Skeletal muscle tissue (tissue), 4 donors: ENCODE data around the gene NME1. TPM values are rescaled to one million over a fixed set of nuclear protein-coding genes. Genes with fewer than 3 reads are reported as not detected.
A peak's percentile ranks its signal among the peaks of the same experiment; 100 is the strongest.

ENCODE experiments used
- H3K27ac ChIP-seq: one replicate; pipeline ENCODE4 v1.7.0; 2013; ENCODE audit warnings: mild to moderate bottlenecking, low read depth, low read length, inconsistent platforms
- H3K27me3 ChIP-seq, 3 donors: one replicate each; pipeline ENCODE4 v1.7.0; 2013; ENCODE audit warnings: low read length in 3 of 3; ENCODE audit not compliant: control insufficient read depth in 3 of 3, insufficient read depth in 3 of 3
- H3K36me3 ChIP-seq, 3 donors: one replicate each; pipeline ENCODE4 v1.7.0; 2013; ENCODE audit warnings: low read length in 3 of 3; ENCODE audit not compliant: control insufficient read depth in 3 of 3, insufficient read depth in 3 of 3
- H3K4me1 ChIP-seq, 3 donors: one replicate each; pipeline ENCODE4 v1.7.0; 2013; ENCODE audit warnings: low read length in 3 of 3, mild to moderate bottlenecking in 3 of 3; ENCODE audit not compliant: control insufficient read depth in 3 of 3, insufficient read depth in 3 of 3
- H3K4me3 ChIP-seq, 3 donors: one replicate each; pipeline ENCODE4 v1.7.0; 2013; ENCODE audit warnings: low read length in 3 of 3
- H3K9ac ChIP-seq, 3 donors: one replicate each; pipeline ENCODE4 v1.7.0; 2013; ENCODE audit warnings: low read length in 3 of 3, mild to moderate bottlenecking in 3 of 3, moderate library complexity in 2 of 3, low read depth in 1 of 3
- H3K9me3 ChIP-seq, 3 donors: one replicate each; pipeline ENCODE4 v1.7.0; 2013; ENCODE audit warnings: low read length in 3 of 3; ENCODE audit not compliant: control insufficient read depth in 3 of 3
- total RNA-seq: library from RNA; depleted of rRNA; stranded (reverse); fragments of >200 nt; gene quantifications from one replicate; pipeline ENCODE4 v1.2.3, GENCODE V29; 2014
- donor health status: Osteomylitis.

The NME1 gene
- total RNA-seq, 1 donor from 2014 or later, result 44.9 TPM

DNA sequence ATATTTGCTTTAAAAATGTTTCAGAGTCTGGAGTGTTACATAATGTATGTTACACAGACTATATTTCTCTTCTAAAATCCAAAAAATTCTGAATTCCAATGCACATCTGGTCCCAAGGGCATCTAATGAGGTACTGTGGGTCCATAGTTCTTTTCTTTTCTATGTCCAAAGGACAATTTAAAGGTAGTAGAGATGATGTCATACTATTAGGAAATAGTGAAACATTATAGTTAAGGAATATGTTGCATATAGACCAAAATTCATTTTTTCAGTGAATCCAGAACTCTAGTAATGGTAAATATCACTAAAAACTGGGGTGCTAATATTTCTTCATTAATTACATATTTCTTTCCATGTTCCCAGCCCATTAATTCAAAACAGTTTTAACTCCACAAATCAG lies 35.8 kb downstream of the NME1 start:
- no peak overlapping the region for H3K4me3 ChIP-seq
- H3K9me3 ChIP-seq, result no peaks in the 10 kb centered on the region
- peaks cover 16 to 42% (median 30%) of the 10 kb centered on the region in 3 donors for H3K36me3 ChIP-seq
- no peak overlapping the region for H3K9ac ChIP-seq
- no peaks in the 10 kb centered on the region for H3K4me1 ChIP-seq
- H3K27me3 ChIP-seq, result no peaks in the 10 kb centered on the region
- no peak overlapping the region for H3K27ac ChIP-seq

DNA sequence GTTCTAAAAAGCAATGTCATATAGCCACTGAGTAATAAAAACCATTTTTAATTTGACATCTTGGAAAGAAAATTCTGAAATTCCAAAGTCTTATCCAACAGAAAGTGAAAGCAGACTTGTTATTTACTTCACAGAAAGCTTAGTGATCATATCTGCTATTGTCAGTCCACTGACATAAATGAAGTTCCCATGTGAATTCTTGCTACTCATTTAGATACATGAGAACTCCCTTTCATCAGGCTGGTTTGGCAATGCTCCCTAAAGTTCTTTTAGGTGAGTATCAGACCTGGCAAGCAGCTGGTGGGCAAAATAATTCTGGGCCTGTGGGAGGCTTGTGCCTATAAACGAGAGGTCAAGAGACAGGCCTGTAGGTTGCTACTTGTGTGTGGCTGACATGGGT lies 36.3 kb downstream of the NME1 start:
- Histone ChIP-seq H3K27ac (peak overlapping the region; percentile 15), H3K4me1 (no peaks in the 10 kb centered on the region), H3K27me3 (no peaks in the 10 kb centered on the region), H3K9me3 (no peaks in the 10 kb centered on the region), H3K36me3 (peaks cover 16 to 44% (median 35%) of the 10 kb centered on the region in 3 donors), H3K4me3 (no peak overlapping the region), H3K9ac (no peak overlapping the region)

DNA sequence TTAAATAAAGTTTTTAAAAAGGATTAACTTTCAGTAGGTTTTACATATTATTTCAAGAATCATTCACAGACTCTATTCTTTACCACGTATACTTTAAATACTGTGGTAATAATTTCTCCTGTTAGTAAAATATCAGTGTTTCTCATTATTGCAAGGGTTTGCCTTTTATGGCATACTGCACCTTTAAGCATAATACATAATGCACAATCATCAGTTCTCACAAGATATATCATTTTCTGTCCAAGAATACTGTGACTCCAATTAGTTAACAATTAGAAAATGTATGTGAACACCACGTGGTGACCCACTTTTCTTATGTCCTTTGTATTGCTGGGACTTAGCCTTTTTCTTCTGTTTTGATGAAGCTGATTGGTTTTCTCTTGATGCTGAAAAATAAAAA lies 38.5 kb downstream of the NME1 start:
- Histone ChIP-seq H3K36me3 (peaks cover 16 to 44% (median 38%) of the 10 kb centered on the region in 3 donors), H3K4me1 (no peaks in the 10 kb centered on the region), H3K9me3 (no peaks in the 10 kb centered on the region), H3K9ac (no peak overlapping the region), H3K27ac (no peak overlapping the region), H3K4me3 (no peak overlapping the region), H3K27me3 (no peaks in the 10 kb centered on the region)

DNA sequence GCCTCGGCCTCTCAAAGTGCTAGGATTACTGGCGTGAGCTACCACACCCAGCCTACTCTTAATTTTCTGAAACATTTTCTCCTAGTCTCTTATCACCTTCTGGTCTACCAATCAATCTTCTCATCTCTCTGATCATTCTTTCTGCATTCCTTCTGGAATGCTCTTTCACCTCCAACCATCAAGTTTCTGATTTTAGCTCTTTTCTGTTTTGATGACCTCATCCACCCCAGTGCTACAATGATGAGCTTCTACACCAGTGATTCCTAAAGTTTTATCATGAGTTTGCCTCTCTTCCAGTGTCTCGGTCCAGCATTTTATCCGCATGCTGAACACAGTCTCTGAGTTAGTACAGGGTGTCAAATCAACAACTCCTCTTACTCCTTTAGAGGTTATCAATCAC lies 44.4 kb downstream of the NME1 start:
- Histone ChIP-seq H3K9ac (no peak overlapping the region), H3K36me3 (peaks cover 31 to 70% (median 59%) of the 10 kb centered on the region in 3 donors), H3K9me3 (no peaks in the 10 kb centered on the region), H3K4me1 (no peaks in the 10 kb centered on the region), H3K4me3 (no peak overlapping the region), H3K27ac (no peak overlapping the region), H3K27me3 (no peaks in the 10 kb centered on the region)

DNA sequence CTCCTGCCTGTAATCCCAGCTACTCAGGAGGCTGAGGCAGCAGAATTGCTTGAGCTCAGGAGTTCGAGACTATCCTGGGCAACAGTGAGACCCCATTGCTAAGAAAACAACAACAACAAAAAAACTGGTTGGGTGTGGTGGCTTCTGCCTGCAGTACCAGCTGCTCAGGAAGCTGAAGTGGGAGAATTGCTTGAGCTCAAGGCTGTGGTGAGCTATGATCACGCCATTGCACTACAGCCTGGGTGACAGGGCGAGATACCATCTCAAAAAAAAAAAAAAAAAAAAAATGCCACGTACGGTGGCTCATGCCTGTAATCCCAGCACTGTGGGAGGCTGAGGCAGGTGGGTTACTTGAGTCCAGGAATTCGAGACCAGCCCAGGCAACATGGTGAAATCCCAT lies 46.9 kb downstream of the NME1 start:
- H3K9me3 ChIP-seq, result no peaks in the 10 kb centered on the region
- H3K9ac ChIP-seq, result no peak overlapping the region
- H3K27ac ChIP-seq, result no peak overlapping the region
- no peaks in the 10 kb centered on the region for H3K27me3 ChIP-seq
- peaks cover 23 to 67% (median 61%) of the 10 kb centered on the region in 3 donors for H3K36me3 ChIP-seq
- no peaks in the 10 kb centered on the region for H3K4me1 ChIP-seq
- no peak overlapping the region for H3K4me3 ChIP-seq

DNA sequence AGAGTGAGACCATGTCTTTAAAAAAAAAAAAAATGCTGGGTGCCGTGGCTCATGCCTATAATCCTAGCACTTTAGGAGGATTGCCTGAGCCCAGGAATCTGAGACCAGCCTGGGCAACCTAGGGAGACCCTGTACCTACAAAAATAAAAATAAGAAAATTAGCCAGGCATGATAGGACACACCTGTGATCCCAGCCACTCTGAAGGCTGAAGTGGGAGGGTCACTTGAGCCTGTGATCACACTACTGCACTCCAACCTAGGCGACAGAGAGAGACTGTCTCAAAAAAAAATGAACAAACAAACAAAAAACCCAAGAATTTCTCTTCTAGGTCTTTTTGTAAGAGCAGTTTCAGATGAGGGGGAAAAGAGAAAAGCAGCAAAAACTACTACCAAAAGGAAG lies 47.5 kb downstream of the NME1 start:
- Histone ChIP-seq H3K36me3 (peaks cover 24 to 67% (median 57%) of the 10 kb centered on the region in 3 donors), H3K4me1 (no peaks in the 10 kb centered on the region), H3K4me3 (no peak overlapping the region), H3K27ac (no peak overlapping the region), H3K27me3 (no peaks in the 10 kb centered on the region), H3K9ac (no peak overlapping the region), H3K9me3 (no peaks in the 10 kb centered on the region)

DNA sequence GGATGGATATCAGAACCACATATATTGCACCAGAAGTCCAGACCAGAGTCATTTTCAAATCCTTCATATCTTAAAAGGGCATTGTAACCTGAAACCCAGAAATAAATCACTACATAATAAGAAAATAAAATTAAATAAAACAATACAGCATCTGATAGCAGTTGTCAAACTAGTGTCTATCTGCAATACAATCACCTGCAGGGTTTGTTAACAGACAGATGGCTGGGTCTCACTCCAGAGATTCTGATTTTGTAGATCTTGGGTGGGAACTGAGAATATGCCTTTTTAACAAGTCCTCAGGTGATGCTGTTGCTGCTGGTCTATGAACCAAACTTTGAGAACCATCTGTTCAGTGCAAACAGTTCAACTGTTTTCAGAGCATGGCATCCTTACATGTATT lies 50.5 kb downstream of the NME1 start:
- Histone ChIP-seq H3K9ac (no peak overlapping the region), H3K27ac (no peak overlapping the region), H3K9me3 (no peaks in the 10 kb centered on the region), H3K4me3 (no peak overlapping the region), H3K27me3 (no peaks in the 10 kb centered on the region), H3K4me1 (no peaks in the 10 kb centered on the region), H3K36me3 (peaks cover 20 to 66% (median 65%) of the 10 kb centered on the region in 3 donors)

Other genes starting within 250 kb of the NME1 start
- gene SPAG9, start 32.7 kb upstream of the NME1 start, total RNA-seq, result 92.9 TPM
- gene NME2, start 12.9 kb downstream of the NME1 start, total RNA-seq, result 240 TPM
- gene MBTD1, start 106.5 kb downstream of the NME1 start, total RNA-seq, result 34.4 TPM
- 24.0 TPM for gene UTP18, start 107.0 kb downstream of the NME1 start, total RNA-seq